Measurements from ENCODE around the gene TEAD4. TPM values are rescaled to one million over a fixed set of nuclear protein-coding genes. Genes with fewer than 3 reads are reported as not detected.

Gene TEAD4
- total RNA-seq, 1 experiment from 2014 or later: 47.7 TPM

DNA sequence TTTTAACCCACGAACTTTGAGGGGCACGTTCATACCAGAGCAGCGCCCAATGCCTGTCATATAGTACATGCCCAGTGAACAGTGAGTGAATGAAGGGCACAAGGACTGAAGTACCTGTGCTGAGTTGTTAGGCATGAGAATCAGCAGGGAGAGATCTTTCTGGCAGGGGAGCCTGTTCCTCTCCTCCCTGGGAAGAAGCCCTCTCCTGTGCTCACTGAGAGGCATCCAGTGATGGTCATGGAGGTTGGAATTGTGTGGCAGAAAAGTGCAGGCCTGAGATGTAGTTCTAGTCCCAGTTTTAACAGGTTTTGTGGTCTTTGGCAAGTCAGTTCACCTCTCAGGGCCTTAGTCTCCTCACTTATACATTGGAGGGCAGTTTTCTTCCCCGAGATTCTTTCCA, 20.6 kb downstream of the TEAD4 start:
- H3K4me2 ChIP-seq: no peak overlapping the region
- no peak overlapping the region for H3K27ac ChIP-seq
- no peak overlapping the region for H2AFZ ChIP-seq
- no peak for DNase-seq
- H3K4me3 ChIP-seq: no peak overlapping the region
- no TSS peak for BruUV-seq (replicated peaks)
- H3K4me1 ChIP-seq (replicated peaks; ENCODE audit: insufficient read depth): no peaks in the 10 kb centered on the region
- no peaks in the 10 kb centered on the region for H3K9me3 ChIP-seq (ENCODE audit: insufficient read depth, low read depth)
- CTCF ChIA-PET: no interaction called here
- 0 out of 2 replicates have a peak, but pooled peaks cover 6% of the 10 kb centered on the region for H3F3A ChIP-seq (ENCODE audit: insufficient read depth, low read depth)
- H3K9me2 ChIP-seq (ENCODE audit: insufficient read depth): no peaks in the 10 kb centered on the region
- POLR2A ChIA-PET (ENCODE audit: unreplicated experiment): no interaction called here
- no peak for TF ChIP-seq EZH2 (IDR thresholded peaks at IDR 0.05; ENCODE audit: low read depth)
- TF ChIP-seq, protein P1, sequence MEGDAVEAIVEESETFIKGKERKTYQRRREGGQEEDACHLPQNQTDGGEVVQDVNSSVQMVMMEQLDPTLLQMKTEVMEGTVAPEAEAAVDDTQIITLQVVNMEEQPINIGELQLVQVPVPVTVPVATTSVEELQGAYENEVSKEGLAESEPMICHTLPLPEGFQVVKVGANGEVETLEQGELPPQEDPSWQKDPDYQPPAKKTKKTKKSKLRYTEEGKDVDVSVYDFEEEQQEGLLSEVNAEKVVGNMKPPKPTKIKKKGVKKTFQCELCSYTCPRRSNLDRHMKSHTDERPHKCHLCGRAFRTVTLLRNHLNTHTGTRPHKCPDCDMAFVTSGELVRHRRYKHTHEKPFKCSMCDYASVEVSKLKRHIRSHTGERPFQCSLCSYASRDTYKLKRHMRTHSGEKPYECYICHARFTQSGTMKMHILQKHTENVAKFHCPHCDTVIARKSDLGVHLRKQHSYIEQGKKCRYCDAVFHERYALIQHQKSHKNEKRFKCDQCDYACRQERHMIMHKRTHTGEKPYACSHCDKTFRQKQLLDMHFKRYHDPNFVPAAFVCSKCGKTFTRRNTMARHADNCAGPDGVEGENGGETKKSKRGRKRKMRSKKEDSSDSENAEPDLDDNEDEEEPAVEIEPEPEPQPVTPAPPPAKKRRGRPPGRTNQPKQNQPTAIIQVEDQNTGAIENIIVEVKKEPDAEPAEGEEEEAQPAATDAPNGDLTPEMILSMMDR (conservative IDR thresholded peaks at IDR 0.05): no peak
- H3K36me3 ChIP-seq (ENCODE audit: low read depth): no peaks in the 10 kb centered on the region
- H4K20me1 ChIP-seq (ENCODE audit: insufficient read depth): peaks cover 6% of the 10 kb centered on the region; the same call in 1 of the 2 replicates
- H3K27me3 ChIP-seq (ENCODE audit: insufficient read depth, low read depth): no peaks in the 10 kb centered on the region
- H3K79me2 ChIP-seq (ENCODE audit: low read depth): no peaks in the 10 kb centered on the region
- intact Hi-C loops (cut with micrococcal nuclease; ENCODE audit: unreplicated experiment): no loop called here

DNA sequence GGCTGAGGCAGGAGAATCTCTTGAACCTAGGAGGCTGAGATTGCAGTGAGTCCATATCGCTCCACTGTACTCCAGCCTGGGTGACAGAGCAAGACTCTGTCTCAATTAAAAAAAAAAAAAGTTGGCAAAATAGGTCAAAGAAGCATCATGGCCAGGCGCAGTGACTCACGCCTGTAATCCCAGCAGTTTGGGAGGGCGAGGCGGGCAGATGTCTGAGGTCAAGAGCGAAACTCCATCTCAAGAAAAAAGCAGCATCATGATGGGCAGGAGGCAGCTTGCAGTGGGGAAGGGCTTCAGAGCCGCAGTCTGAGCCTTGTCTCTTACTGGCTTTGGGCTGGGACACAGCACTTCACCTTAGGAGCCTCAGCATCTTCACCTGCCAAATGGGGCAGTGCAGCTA, 21.4 kb downstream of the TEAD4 start:
- POLR2A ChIA-PET (ENCODE audit: unreplicated experiment): interaction anchor here (0.6 kb wide), 1 partner anchor 22 kb away, joined by 7 read pairs; no protein-coding TSS in a partner anchor
- no TSS peak for BruUV-seq (replicated peaks)
- Histone ChIP-seq H2AFZ (no peak overlapping the region), H3K9me3 (ENCODE audit: insufficient read depth, low read depth) (no peaks in the 10 kb centered on the region), H3K4me1 (replicated peaks; ENCODE audit: insufficient read depth) (no peaks in the 10 kb centered on the region), H3K27me3 (ENCODE audit: insufficient read depth, low read depth) (no peaks in the 10 kb centered on the region), H4K20me1 (ENCODE audit: insufficient read depth) (peaks cover 6% of the 10 kb centered on the region; the same call in 1 of the 2 replicates), H3K4me2 (no peak overlapping the region), H3F3A (ENCODE audit: insufficient read depth, low read depth) (0 out of 2 replicates have a peak, but pooled peaks cover 6% of the 10 kb centered on the region), H3K36me3 (ENCODE audit: low read depth) (no peaks in the 10 kb centered on the region), H3K27ac (no peak overlapping the region), H3K4me3 (no peak overlapping the region), H3K79me2 (ENCODE audit: low read depth) (no peaks in the 10 kb centered on the region), H3K9me2 (ENCODE audit: insufficient read depth) (no peaks in the 10 kb centered on the region)
- CTCF ChIA-PET: no interaction called here
- intact Hi-C loops (cut with micrococcal nuclease; ENCODE audit: unreplicated experiment): no loop called here
- no peak for DNase-seq
- no peak for TF ChIP-seq EZH2 (IDR thresholded peaks at IDR 0.05; ENCODE audit: low read depth)
- TF ChIP-seq, protein P1 (conservative IDR thresholded peaks at IDR 0.05): no peak

DNA sequence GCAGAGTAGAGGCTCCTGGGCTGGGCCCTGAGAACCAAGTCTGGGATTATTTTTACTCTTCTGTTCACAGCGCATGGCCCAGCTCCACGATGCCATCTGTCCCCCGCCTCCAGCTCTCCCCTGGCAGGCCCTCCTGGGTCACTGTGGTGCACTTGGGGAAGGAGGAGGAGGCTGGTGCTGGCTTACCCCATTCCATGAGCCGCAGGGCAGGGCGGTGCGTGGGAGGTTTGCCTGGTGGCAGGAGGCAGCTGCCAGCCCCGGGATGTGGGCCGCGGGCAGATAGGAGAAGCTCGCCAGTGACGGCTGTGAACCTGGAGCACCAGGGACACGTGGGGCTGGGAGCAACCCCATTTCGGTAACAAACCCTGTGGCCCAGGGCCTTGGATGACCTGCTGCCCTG, 23.2 kb downstream of the TEAD4 start:
- TF ChIP-seq, protein P1 (conservative IDR thresholded peaks at IDR 0.05): no peak
- TF ChIP-seq EZH2 (IDR thresholded peaks at IDR 0.05; ENCODE audit: low read depth): no peak
- H3K4me2 ChIP-seq: no peak overlapping the region
- H3K36me3 ChIP-seq (ENCODE audit: low read depth): no peaks in the 10 kb centered on the region
- 0 out of 2 replicates have a peak, but pooled peaks cover 6% of the 10 kb centered on the region for H3F3A ChIP-seq (ENCODE audit: insufficient read depth, low read depth)
- no peak overlapping the region for H2AFZ ChIP-seq
- intact Hi-C loops (cut with micrococcal nuclease; ENCODE audit: unreplicated experiment): no loop called here
- ChIA-PET CTCF (no interaction called here), POLR2A (ENCODE audit: unreplicated experiment) (no interaction called here)
- H3K27ac ChIP-seq: no peak overlapping the region
- no peaks in the 10 kb centered on the region for H3K27me3 ChIP-seq (ENCODE audit: insufficient read depth, low read depth)
- 0 out of 2 replicates have a peak, but pooled peaks cover 3% of the 10 kb centered on the region for H3K79me2 ChIP-seq (ENCODE audit: low read depth)
- H4K20me1 ChIP-seq (ENCODE audit: insufficient read depth): peaks cover 6% of the 10 kb centered on the region; the same call in 1 of the 2 replicates
- H3K4me3 ChIP-seq: no peak overlapping the region
- no peaks in the 10 kb centered on the region for H3K4me1 ChIP-seq (replicated peaks; ENCODE audit: insufficient read depth)
- DNase-seq: no peak
- no peaks in the 10 kb centered on the region for H3K9me3 ChIP-seq (ENCODE audit: insufficient read depth, low read depth)
- H3K9me2 ChIP-seq (ENCODE audit: insufficient read depth): no peaks in the 10 kb centered on the region
- BruUV-seq (replicated peaks): no TSS peak

All from PC-9 (cell line).